ENCODE results near the gene CARD9.
"Not testable (repeated sequence)": the region's sequence is repeated elsewhere in the genome, so short reads cannot be mapped to it uniquely, and the experiment has no call there.

The CARD9 gene

DNA sequence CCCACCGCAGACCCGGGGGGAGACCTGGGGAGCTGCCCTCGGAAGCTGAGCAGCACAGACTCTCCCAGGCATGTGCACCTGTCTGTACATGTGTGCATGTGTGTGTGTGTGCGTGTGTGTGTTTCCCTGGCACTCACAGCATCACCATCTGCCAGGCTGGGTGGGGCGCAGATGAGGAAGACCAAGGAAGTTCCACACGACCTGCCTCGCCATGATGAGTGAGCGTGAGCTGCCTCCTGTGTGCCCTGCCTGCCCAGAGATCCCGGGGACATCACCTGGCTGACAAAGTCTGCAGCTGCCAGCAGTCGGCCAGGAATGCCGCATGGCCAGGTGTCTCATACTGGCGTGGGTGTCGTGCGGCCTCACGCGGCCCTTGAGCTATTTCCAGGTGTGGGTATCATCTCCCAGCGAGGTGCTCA is 50.1 kb downstream of the CARD9 start:
- no peak for DNase-seq (ENCODE audit: low read depth, low spot score)

- no peak for DNase-seq (ENCODE audit: low read depth, low spot score)
Observed at GRCh38 chr9:136322756-136323330, 50.6 kb downstream of the CARD9 start.

DNA sequence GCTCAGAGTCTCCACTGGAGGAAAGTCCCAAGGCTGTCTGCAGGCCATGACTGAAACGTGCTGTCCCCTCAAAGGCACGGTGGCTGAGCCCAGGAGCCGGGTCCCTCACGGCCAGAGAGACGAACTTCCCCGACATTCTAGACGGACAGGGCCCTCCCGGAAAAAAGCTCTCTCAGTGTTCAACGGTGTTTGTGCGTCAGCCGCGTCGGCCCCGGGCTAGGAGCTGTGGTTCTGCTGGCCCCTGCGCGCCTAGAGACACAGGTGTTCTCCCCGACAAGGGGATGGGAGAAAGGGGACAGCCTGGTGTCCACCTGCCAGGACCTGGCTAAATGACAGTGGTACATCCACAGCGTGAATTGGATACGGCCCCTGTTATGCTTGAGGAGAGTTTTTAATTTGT is 51.9 kb downstream of the CARD9 start:
- DNase-seq (ENCODE audit: low read depth, low spot score): no peak

DNA sequence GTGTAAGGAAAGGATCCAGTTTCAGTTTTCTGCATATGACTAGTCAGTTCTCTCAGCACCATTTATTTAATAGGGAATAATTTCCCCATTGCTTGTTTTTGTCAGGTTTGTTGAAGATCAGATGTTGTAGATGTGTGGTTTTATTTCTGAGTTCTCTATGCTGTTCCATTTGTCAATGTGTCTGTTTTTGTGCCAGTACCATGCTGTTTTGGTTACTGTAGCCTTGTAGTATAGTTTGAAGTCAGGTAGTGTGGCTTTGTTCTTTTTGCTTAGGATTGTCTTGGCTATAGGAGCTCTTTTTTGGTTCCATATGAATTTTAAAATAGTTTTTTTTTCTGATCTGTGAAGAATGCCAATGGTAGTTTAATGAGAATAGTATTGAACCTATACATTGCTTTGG is 52.5 kb downstream of the CARD9 start:
- not testable (repeated sequence) for DNase-seq (ENCODE audit: low read depth, low spot score)

- DNase-seq (ENCODE audit: low read depth, low spot score): not testable (repeated sequence)
Observed at GRCh38 chr9:136319955-136320354, 53.5 kb downstream of the CARD9 start.

DNA sequence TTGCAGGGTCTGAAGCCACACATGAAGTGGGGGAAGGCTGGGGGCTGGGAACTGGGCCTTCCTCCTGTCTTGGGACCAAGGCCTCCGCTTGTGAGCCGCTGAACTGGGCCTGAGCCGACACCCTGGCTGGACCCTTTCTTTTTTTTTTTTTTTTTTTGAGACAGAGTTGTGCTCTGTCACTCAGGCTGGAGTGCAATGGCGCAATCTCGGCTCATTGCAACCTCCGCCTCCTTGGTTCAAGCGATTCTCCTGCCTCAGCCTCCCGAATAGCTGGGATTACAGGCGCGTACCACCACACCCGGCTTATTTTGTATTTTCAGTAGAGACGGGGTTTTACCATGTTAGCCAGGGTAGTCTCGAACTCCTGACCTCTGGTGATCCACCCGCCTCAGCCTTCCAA is 54.2 kb downstream of the CARD9 start:
- not testable (repeated sequence) for DNase-seq (ENCODE audit: low read depth, low spot score)

- DNase-seq (ENCODE audit: low read depth, low spot score): no peak
Observed at GRCh38 chr9:136318776-136319241, 54.7 kb downstream of the CARD9 start.

DNA sequence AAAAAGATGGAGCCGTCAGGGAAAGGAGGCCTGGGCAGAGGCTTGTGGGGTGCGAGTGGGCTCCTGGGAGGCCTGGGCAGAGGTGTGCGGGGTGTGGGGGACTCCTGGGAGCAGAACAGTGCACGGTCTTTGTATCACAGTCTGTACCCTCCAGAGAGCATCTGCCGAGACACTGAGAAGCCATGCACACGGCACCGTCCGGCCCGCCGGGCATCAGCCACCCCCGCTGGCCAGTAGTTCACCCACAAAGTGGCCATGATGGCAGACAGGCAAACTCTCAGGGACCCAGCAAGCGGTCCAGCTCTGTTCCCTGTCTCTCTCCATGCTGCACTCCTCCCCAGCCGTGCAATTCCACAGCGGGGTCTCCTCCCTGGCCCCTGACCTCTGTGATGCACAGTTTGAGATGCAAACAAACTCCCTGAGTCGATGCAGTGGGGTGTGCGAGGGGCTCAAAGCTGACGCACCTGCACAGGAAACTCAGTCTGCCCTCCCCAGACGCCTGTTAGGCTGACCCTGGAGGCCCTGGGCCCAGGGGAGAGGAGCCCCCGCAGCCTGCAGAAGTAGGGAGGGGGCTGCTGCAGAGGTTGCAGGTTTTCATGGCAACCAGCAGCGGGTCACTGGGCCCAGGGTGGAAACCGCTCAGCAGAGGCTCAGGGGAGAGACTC is 55.2 kb downstream of the CARD9 start:
- DNase-seq (ENCODE audit: low read depth, low spot score): no peak

DNA sequence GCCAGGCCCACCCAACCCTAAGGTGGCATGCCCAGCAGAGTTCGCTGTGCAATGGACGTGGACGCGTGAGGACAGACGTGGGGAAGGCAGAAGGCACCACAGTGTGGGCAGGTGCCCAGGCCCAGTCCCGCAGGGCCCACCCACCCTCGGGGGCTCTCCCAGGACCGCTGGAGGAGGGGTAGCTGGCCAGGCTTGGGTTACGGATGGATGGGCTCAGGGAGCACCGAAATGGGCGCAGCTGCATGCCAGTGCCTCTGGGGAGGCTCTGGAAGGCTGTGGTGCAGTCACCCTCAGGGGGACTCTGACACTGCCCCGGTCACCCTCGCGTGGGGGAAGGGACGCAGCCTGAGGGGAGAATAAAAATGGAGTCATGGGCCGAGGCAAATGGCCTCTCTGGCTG is 55.8 kb downstream of the CARD9 start:
- no peak for DNase-seq (ENCODE audit: low read depth, low spot score)

DNA sequence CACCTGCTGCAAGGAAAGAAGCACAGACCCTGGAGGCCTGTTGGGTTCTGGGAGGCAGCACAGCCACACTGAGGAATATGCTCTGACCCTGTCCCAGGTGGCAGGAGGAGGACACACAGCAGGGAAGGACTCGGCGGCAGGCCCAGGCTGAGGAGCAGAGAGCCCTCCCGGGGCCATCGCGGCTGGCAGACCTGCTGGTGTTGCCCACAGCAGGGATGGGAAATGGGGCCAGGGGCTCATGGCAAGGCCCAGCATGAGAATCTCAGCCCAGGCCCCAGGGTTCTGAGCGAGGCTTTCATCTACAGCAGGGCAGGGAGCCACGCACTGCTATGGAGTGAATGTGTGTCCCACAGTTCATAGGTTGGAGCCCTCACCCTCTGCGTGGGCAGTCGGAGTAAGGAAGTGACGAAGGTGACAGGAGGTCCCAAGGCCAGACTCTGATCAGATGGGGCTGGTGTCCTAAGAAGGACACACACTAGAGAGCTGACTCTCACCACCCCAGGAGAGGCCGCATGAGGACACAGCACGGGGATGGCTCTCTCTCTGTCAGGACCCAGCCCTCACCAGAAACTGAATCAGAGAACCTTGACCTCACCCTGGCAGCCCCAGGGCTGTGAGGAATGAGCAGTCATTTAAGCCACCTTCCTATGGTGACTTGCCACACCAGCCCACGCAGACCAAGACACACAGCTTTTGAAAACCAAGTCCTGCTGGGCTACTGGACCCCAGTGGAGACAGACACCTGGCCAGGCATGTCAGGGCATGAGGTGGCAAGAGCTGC is 56.4 kb downstream of the CARD9 start:
- no peak for DNase-seq (ENCODE audit: low read depth, low spot score)

- no peak for DNase-seq (ENCODE audit: low read depth, low spot score)
Observed at GRCh38 chr9:136316271-136316751, 57.2 kb downstream of the CARD9 start.

DNA sequence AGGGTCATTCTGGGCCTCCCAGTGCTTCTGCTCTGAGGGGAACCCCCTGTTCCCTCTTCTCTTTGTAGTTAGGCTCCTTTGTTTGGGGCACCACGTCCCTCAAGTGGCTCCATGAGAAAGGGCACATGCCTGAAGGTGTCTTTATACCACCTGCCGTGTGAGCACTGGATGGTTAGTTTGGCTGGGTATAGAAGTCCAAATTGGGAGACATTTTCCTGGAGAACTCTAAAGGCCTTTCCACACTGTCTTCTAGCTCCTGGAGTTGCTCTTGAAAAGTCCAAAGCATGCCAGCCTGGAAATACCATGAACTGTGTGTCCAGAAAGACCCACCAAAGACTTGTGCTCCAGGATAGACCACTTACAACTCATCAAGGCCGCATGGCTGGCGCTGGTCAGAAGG is 58.5 kb downstream of the CARD9 start:
- no peak for DNase-seq (ENCODE audit: low read depth, low spot score)

DNA sequence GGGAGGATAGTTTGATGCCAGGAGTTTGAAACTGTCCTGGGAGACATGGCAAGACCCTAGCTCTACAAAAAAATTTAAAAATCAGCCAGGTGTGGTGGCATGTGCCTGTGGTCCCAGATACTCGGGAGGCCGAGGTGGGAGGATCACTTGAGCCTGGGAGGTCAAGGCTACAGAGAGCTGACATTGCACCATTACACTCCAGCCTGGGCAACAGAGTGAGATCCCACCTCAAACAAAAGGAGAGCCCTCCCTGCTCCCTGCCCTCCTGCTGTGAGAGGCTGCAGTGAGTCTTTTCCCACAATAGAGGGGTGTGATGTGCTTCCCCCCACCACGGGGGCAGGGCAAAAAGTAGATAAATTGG is 59.4 kb downstream of the CARD9 start:
- no peak for DNase-seq (ENCODE audit: low read depth, low spot score)

Measured in activated naive CD8-positive, alpha-beta T cell treated with anti-CD3 and anti-CD28 coated beads, Interleukin-2, amount 50 U/mL, for 16 hours (primary cell).